LHCN-M2 (cell line): ENCODE data around the gene ERVFRD-1. TPM values are rescaled to one million over a fixed set of nuclear protein-coding genes. Genes with fewer than 3 reads are reported as not detected.
"Not testable (repeated sequence)": the region's sequence is repeated elsewhere in the genome, so short reads cannot be mapped to it uniquely, and the experiment has no call there.

ENCODE experiments used
- DNase-seq: peaks from one replicate; pipeline ENCODE4 v3.0.0-alpha.2; 2012; ENCODE audit warnings: low read depth
- total RNA-seq: library from RNA; depleted of rRNA; stranded (reverse); fragments of >200 nt; gene quantifications from 2 replicates; pipeline ENCODE4 v1.2.3, GENCODE V29; 2014

The ERVFRD-1 gene
- total RNA-seq, 1 experiment from 2014 or later, result not detected

GRCh38 chr6:11091141-11091540 lies 20.4 kb downstream of the ERVFRD-1 start:
- not testable (repeated sequence) for DNase-seq

GRCh38 chr6:11089695-11090094 lies 21.8 kb downstream of the ERVFRD-1 start:
- DNase-seq, result no peak

- DNase-seq, result not testable (repeated sequence)
These were observed 24.2 kb downstream of the ERVFRD-1 start for GRCh38 chr6:11087141-11087812.

- no peak for DNase-seq
These were observed 25.6 kb downstream of the ERVFRD-1 start for GRCh38 chr6:11085758-11086435.

GRCh38 chr6:11083956-11084355 lies 27.6 kb downstream of the ERVFRD-1 start:
- no peak for DNase-seq

- DNase-seq, result peak; percentile 60
These were observed 28.0 kb downstream of the ERVFRD-1 start for GRCh38 chr6:11083491-11083890.

- DNase-seq, result no peak
These were observed 31.2 kb downstream of the ERVFRD-1 start for GRCh38 chr6:11080296-11080695.

GRCh38 chr6:11078266-11078665 lies 33.3 kb downstream of the ERVFRD-1 start:
- DNase-seq, result no peak

GRCh38 chr6:11076540-11076939 lies 35.0 kb downstream of the ERVFRD-1 start:
- DNase-seq, result no peak

- no peak for DNase-seq
These were observed 39.4 kb downstream of the ERVFRD-1 start for GRCh38 chr6:11072101-11072500.

- no peak for DNase-seq
These were observed 41.8 kb downstream of the ERVFRD-1 start for GRCh38 chr6:11069760-11070159.

GRCh38 chr6:11067348-11067747 lies 44.2 kb downstream of the ERVFRD-1 start:
- DNase-seq, result no peak

- no peak for DNase-seq
These were observed 44.8 kb downstream of the ERVFRD-1 start for GRCh38 chr6:11066505-11067347.

- DNase-seq, result no peak
These were observed 45.9 kb downstream of the ERVFRD-1 start for GRCh38 chr6:11065436-11066202.

GRCh38 chr6:11064836-11065235 lies 46.7 kb downstream of the ERVFRD-1 start:
- no peak for DNase-seq

GRCh38 chr6:11062715-11063114 lies 48.8 kb downstream of the ERVFRD-1 start:
- no peak for DNase-seq

GRCh38 chr6:11062083-11062482 lies 49.4 kb downstream of the ERVFRD-1 start:
- DNase-seq, result no peak

GRCh38 chr6:11058406-11058805 lies 53.1 kb downstream of the ERVFRD-1 start:
- peak; percentile 8 for DNase-seq

- no peak for DNase-seq
These were observed 54.7 kb downstream of the ERVFRD-1 start for GRCh38 chr6:11056871-11057270.

- no peak for DNase-seq
These were observed 56.3 kb downstream of the ERVFRD-1 start for GRCh38 chr6:11055127-11055627.

GRCh38 chr6:11054722-11055121 lies 56.8 kb downstream of the ERVFRD-1 start:
- no peak for DNase-seq
